NCI-H1417 treated with DMSO at 0.1 percent for 48 hours (cell line): Measurements from ENCODE around the gene LOXL3.

ENCODE experiments used
- DNase-seq: peaks from one replicate; lab custom pipeline; 2025; lab: John Stamatoyannopoulos, UW

Gene LOXL3

DNA sequence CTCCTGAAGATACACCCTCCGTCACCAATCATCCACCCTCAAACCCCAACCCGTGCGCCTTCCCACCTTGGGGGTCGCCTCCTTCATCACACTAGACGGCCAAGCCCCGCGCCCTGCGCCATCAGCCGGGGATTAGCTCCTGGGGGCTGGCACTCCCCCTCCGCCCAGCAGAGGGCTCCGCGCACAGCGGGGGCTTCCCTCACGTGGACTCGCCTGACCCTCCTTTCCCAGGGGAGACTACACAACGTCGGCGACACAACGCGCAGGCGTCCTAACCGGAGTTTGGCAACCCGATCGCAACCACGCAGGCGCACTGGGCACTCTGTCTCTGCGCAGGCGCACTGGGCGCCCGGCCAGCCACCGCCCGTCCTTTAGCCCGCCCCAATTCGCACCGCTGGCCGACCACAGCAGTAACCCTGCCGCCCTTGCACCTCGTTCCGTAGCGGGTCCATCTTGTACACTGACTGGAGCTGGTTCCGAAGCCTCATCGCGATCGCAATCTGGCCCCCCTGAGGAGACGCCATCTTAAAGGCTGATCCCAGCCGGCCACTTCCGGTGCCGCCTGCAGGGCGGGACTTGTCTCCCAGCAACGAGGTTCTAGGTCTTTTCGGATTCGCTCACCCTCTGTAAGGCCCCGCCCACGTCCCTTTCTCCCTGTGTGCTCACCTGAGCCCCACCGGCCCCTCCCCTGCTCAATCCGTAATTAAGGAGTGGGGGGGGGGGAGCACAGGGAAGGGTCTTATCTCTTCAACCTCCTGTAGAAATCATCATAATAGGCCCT lies 46.4 kb downstream of the LOXL3 start, which contains the start of gene PCGF1:
Gene PCGF1, minus strand, starts transcription at position 551 of the 781 bp plus-strand sequence. Its CDS starts 27 bp downstream, at position 524.
- peak; percentile 98 for DNase-seq

DNA sequence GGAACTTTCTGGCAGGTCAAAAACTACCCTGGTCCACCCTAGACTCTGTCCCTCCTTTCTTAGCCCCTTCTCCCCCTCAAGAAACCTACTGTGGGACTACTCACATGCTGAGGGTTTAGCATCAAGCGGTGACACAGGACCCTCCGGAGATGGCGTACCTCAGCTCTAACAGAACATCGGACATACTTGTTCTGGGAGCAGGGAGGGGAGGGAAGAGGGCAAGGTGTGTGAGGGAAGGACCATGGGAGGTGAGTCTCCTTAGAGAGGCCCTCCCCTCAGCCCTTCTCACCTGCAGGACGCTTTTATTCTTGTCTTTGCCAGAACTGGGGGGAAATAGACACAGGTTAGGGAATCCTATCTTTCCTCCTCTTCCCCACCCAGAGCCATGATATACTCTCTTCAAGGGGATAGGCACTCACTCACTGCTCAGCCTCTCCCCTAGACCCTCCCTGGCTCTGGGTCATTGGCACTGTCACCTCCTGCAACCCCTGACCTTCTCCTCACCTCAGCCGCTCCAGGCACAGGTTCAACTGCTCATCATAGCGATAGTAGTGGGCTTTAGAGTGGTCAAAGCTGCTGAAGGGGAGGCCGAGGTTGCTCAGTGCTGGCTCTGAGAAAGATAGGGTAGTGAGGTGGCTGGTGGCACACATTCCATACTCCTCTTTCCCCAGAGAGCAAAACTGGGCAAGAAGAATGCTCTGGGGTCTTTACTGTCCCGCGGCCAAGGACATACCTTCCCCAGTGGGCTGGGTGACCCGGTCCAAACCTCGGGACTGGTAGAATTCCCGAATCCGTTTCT lies 48.1 kb downstream of the LOXL3 start:
- no peak for DNase-seq

DNA sequence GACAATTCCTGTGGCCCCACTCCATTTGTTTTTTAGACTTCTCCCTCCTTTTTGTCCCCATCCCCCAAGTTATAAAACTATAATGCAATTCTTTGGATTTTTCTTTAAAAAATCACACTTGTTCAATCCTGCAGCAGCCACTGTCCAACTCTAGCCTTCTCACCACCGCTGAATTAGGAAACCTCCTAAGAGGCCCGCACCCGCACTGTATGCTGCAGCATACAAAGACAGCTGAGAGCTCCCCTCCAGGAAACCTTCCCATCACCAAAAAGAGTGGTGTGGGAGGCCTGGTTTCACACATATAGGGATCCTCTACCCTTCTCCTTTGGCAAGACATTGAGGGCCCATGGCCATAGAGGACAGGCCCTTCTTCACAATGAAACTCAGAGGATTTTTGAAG lies 49.2 kb downstream of the LOXL3 start:
- DNase-seq: no peak

DNA sequence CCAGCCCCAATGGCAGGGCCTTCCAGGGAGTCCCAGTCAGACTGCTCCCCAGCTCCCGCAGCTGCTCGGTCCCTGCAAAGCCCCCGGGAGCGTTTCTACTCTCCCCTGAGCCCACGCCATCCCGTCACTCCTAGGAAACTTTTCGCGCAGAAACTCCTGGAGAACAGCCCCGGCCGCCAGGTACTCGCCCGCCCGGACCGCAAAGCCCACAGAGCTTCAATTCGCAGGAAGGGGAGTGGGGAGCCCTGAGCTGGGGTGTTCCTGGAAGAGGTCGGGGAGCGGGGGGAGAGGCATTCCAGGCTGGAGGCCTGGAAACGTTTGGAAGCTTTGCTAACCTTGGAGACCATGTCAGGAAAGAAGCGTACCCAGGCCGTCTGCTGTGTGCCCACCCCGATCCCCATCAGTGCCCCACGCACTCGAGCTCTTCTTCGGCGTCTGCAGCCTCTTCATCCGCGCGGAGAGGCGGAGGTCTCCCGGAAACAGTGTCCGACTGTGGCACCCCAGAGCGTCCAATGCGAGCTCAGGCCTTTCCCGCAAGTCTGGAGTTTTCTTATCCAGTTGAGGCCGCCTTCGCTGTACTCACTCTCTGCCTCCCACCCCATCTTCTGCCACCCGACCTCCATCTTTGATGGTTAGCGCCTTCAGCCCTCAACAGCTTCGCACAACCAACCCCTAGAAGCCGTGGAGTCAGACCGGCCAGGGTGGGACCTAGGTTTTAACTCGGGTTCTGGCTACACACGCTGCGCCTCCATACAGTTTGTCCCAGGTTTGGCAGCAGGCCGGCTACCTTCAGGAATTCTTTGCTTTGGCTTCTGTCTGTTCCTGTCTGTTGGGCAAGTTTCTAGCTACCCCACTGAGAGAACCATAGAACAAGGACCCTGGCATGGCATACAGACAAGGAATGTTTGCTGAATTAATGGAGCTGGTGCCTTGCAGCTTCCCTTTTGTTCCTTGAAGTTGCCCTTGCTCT lies 50.0 kb downstream of the LOXL3 start:
- DNase-seq: no peak

DNA sequence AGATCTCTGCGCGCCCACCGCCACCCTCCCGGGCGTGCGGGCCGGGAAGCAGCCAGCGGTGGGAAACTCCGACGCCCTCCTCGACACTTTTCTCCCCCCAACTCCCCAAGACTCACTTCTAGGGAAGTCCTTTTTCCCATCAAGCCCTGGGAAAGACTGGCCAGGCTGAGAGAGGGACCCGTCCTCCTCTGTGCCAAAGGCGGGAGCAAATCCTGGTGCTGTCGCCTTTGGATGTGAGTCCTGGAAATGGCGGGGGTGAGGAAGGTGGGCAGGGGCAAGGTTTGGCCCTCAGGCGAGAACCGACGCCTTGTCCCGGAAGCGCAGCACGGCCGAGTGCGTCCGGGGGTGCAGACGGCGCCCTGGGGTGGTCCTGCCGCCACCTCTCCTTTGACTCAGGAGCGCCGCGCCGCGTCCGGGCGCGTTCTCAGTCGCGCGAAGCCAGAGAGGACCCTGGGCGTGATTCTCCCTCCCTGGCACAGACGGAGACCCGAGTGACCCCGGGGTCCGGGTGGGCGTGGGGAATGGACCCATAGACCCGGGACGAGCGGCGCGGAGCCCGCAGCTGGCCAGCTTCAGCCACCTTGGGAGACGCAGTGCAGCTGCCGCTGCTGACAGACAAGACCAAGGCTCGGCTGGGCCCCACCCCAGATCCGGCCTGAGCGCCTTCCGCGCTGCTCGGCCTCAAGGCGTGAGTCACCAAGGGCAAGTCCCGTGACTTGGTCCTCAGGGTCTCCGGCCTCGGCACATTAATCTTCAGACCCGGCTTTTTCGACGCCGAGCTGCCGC lies 50.8 kb downstream of the LOXL3 start:
- DNase-seq: no peak

DNA sequence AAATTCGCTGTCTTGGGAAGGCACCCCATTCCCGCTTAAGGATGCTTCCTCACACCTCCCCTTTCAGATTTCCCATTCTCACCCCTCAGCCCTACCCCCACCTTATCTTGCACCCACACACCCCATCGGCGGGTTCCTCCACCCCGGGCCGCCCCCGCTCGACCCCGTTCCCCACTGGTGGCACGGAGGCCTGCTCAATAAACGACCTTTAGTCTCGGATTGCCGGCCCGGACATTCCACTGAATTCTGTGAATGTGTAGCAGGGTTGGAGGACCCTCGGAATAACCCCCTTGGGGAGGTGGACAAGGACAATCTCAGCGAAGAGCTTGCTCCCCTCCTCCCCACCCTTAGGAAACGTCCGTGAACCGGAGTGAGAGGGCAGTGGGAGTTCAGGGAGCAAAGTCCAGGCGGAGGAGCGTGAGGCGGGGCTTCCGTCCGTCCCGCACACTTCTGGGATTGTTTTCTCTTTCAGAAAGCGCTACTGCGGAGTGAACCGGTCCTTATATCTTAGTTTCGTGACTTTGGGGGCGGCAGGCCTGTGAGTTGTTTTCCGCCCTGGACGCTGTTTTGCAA lies 51.5 kb downstream of the LOXL3 start:
- no peak for DNase-seq

DNA sequence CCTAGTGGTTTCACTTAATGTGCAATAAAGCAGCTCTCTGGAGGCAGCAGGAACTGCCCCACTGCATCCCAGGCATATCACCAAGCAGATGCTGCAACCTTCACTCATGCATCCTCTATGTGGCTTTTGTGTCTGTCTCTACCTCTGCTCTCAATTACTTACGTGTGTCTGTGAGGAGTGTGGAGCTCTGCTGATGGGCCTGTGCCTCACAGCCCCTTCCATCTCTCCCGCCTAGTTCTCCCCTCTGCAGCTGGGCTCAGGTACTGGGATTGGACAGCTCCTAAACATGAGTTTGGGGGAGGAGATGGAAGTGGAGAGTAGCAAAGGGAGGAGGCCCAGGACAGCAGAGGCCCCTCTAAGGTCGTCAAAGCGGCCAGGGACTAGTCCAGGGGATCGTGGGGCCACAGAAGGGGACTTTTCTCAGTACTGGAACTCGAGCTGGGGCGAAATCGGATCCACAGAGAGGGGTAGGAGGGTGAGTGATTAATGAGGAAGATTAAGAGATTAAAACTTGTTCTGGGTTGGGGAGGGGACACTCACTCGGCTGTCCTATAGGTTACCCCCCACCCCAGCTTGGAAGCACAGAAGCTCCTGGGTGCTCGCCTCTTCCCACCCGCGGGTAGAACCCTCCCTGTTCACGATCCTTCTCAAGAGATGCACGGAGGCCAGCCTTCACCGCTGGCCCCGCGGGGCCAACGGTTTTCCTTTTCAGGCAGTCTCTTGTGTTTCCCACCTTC lies 52.2 kb downstream of the LOXL3 start:
- DNase-seq: no peak

DNA sequence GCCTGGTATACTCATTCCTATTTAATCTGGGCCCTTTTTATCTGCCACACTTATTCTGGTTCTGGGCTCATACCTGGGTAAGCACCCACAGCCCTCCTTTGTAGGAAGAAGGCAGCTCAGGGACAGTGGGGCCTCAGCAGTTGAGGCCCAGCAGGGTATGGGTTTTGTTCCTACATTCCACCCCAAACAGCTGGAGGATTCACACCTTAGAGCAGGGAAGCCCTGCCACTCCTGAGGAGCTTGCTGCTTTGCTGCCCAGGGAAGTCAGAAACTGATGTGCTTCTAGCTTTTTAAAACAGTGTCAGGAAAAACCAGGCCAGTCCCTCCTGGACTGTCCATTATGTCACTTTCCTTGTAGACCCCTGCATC lies 53.2 kb downstream of the LOXL3 start:
- no peak for DNase-seq

DNA sequence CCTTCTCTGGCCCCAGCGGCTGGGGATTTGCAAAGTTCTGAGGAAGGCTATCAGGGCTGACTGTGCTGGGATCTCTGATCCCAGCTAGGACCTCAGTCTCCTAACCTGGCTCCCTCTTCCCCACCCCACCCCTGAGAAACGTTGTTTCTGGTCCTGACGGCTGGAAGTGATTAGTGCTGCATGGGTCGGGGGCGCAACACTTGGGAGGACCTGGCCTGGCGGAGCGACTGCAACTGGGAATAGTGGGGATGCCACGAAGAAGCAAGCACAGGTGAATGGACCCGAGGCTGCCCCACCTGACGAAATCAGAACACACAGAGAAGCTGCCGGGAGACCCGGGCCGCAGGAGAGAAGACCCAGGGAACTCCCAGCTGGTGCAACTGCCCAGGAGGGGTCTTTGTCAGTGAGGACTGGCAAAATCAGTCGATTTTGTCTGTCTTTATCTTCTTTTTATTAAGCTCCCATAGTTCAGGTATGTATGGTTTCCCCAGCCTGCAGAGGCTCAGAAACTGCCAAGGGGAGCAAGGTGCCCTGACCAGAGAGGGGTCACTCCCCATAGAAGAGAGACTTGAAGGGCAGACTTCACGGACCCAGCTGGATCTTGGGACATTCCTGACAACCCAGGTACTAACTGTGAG lies 53.7 kb downstream of the LOXL3 start:
- DNase-seq: no peak

DNA sequence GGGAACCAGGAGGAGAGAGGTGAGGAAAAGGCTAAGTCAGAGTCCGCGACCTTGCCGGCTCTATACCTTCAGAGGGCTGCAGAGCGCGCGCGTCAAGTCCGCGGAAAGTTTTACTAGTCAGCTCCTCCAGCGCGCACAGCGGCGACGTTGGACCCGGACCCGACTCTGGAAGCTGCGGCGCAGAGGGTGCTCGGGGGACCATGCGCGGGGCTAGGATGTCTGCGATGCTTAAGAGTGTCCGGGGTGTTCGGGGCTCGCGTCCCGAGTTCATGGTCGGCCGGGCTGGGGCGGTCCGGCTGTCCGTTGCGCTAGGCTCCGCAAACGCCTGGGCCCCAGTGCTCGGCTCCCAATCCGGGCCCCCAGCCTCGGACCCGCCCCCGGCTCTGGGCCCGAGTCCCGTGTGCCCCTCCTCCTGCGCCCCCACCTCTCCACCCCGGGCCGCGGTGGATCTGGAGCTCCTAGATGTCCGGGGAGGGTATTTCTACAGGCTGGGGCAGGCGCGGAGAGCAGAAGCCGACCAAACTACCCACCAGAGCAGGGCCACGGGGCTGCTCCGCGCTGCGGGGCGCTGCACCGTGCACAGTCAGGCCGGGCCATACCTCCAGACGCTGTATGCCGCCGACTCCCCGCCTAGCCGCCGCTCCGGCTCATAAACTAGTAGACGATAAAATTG lies 54.3 kb downstream of the LOXL3 start, which contains the start of gene LBX2:
Gene LBX2, minus strand, starts transcription at position 337 of the 673 bp plus-strand sequence. Its CDS starts 66 bp downstream, at position 271.
- no peak for DNase-seq

DNA sequence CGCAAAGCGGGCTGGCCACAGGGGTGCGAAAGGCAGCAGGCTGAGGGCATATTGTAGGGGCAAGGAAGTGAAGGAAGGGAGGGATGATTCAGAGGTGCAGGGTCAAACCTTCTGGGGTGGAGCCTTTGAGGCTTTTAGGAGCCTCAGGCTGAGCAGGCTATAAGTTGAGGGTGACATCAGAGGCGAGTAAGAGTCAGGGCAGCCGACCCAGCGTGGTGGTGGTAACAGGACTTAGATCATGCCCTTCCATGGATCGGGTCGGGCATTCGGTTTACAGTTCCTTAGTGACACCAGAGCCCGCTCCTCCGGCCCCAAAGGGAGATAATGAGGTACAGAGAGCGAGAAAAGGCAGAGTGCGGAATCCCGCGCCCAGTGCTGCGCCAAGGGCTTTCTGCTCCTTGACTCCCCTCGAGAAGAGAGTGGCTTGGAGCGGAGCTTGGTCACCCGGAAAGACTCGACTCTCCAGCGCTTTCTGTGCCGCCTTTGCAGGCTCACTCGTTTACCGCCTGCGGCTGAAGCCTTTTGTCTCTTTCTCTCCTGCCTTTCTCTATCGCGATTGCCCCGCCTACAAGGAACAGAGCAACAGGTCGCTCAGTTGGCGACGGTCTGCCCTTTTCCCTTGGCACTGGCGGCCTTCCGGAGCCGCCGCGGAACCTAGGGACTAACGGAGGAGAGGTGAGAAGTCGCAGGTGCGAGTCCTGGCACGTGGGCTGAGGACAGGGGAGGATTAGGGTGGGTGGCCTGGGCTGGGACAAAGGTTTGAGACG lies 55.1 kb downstream of the LOXL3 start:
- no peak for DNase-seq

DNA sequence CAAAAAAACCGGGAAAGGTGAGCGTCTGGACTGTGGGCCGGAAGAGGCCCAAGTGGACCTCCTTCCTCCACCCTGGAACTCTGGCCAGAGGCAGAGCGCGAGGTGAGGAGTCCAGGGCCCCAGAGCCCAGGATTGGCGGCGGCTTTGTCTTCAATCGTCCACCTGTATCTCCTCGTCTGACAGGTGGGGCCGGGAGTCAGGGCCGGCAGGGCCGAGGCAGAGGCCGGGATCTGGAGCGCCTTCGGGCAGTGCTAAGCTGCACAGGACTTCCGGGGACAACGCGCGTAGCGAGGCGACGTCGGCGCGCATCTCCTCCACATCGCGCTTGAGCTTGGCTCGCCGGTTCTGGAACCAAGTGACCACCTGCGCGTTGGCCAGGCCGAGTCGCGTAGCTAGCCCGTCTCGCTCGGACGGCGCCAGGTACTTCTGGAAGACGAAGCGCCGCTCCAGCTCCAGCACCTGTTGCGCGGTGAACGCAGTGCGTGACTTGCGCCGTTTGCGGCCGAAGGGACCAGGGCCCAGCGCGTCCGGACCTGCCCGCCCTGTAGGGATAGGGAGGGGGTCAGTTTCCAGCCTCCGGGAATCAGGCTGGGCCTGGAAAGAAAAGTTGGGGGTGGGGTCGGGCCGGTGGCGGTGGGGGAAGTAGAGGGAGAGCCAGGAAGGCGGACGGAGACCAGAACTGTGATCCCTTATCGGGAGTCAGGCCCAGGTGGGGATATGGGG lies 55.8 kb downstream of the LOXL3 start:
- DNase-seq: no peak

DNA sequence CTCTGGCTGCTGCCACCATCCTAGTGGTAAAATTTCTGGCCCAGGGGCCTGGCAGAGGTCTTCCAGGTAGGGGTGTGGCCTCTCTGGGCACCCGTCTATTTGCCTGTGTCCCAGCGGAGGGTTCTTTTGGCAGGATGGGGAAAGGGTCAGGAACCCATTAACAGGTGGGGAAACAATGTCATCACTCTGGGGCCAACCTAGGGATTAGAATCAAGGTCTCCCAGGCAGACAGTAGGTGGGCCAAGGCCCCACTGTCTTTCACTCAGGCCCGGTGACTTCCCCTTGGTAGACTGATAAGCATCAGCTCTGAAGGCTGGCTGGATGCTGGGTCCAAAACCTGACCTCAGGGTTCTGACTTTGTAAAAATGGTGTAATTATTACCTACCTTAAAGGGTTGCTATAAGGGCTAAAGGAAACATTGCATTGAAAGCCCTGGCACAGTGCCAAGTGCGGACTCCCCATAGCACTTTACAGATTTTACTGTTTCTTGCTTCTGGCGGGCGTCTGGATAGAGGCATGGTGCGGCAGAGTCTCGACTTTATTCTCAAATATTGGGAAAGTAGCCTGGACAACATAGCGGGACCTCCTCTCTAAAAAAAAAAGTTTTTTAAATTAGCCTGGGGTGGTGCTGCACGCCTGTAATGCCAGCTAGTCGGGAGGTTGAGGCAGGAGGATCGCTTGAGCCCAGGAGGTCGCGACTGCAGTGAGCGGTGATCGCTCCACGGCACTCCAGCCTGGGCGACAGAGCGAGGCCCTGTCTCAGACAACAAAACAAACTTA lies 56.6 kb downstream of the LOXL3 start:
- no peak for DNase-seq

DNA sequence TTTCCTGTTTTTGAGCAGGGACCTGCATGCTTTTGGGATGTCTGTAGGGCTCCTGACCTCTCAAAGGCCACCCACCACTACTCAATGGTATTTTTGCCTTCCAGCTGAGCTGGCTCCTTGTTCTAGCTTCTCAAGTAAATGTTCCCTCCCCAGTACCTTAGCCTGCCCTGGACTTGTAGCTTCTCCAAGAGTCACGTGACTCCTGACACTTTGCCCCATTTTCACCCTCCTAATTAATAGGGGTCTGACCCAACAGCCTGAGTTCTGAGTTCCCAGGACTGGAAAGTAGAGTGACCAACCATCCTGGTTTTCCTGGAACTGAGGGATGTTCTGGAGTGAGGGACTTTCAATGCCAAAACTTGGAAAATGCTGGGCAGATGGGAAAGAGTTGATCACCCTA lies 58.3 kb downstream of the LOXL3 start:
- no peak for DNase-seq

DNA sequence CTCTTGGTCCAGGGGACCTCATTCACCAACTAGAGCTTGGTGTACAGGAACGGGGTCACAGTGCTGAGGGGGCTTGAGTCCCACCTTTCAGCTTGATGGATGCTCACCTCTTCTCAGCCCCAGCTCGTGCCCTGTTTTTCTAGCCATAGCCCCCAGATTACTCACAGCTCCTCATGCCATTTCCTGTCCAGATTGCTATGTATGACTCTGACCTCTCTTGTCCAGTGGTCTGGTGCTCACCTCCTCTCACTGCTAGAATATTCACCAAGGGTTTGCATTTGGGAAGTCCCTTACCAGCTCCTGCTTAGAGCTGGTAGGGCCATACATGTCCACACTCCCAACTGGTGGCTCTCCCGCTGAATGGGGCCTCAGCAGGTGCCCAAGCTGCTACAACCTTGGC lies 60.2 kb downstream of the LOXL3 start:
- DNase-seq: no peak

DNA sequence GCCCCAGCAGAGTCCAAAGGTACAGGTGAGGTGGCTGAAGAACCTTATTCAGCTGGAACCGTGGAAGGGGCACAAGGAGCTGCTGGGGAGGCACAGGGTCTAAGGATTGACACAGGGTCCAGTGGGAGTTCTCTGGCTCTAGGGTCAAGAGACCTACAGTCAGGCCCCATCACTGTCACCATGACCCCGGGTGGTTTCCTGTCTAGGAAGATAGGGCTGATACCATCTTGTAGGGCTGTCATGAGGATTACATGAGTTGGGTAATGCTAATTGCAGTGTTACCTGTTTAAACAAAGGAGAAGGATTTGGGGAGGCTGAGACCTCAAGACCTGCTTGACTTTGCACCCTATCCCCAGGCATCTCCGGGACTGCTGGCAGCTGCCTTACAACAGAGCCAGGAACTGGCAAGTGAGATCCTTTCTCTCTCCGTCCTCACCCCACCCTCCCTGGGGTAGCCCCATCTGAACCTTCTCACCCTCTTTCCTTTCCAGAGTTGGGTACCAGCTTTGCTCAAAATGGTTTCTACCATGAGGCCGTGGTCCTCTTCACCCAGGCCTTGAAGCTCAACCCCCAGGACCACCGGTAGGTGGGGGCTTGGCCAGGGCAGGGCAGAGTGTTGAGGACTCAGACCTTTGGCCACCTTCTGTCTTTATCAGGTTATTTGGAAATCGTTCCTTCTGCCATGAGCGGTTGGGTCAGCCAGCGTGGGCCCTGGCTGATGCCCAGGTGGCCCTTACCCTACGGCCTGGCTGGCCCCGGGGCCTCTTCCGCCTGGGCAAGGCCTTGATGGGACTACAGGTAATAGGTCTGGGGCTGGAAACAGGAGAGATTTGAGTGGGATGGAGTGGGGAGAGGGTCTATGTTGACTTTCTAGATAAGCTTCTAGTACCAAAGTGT lies 61.8 kb downstream of the LOXL3 start:
- no peak for DNase-seq
